HCT116 (cell line): ENCODE measurements around the gene ALDH7A1. TPM values are rescaled to one million over a fixed set of nuclear protein-coding genes. Genes with fewer than 3 reads are reported as not detected.

ENCODE experiments used
- ATAC-seq: fragments of 200-7000 bp; cut with Tn5 transposase; 2 replicates; pipeline ENCODE4 v1.9.1; 2020; ENCODE audit warnings: mild to moderate bottlenecking, moderate library complexity
- BruUV-seq: library from RNA; stranded (reverse); fragments of 400-500 nt; replicated peaks from 2 replicates; lab custom pipeline; 2021; lab: Mats Ljungman, UMichigan
- CTCF ChIA-PET: fragments of 300-600 bp; sonication (Branson Sonifier 250); formaldehyde crosslinking; loops from one replicate; lab custom pipeline; 2021; ENCODE audit warnings: antibody characterized with exemption; lab: Charles Lee
- POLR2A ChIA-PET: fragments of 300-600, 350-600 bp; sonication (Branson Sonifier 250); formaldehyde crosslinking; loops from one replicate; lab custom pipeline; 2021; ENCODE audit warnings: antibody characterized with exemption; lab: Charles Lee
- RAD21 ChIA-PET, 2 experiments: fragments of 300-600 bp; sonication (Branson Sonifier 250); formaldehyde crosslinking; loops; one replicate each; lab custom pipeline; 2023; ENCODE audit warnings: low total read pairs in 2 of 2; ENCODE audit not compliant: uncharacterized antibody in 2 of 2, unreplicated experiment in 2 of 2, low non-redundant PET in 1 of 2; lab: Charles Lee
- DNase-seq: peaks from one replicate; pipeline ENCODE4 v3.0.0-alpha.2; 2010; ENCODE audit warnings: low read depth, low spot score
- H2AFZ ChIP-seq: fragments of 200-600 bp; shearing (Covaris generic), sonication (generic); 2 replicates; pipeline ENCODE4 v1.6.1; 2017; ENCODE audit warnings: low read depth, mixed run types, mixed read lengths, antibody characterized with exemption, low read length; ENCODE audit not compliant: poor library complexity, severe bottlenecking
- H3K27ac ChIP-seq: 2 replicates; pipeline ENCODE4 v1.5.1; 2012; ENCODE audit warnings: low read depth, low read length
- H3K27me3 ChIP-seq: fragments of 200-600 bp; sonication (generic); 2 replicates; pipeline ENCODE4 v1.6.1; 2016; ENCODE audit warnings: mixed run types, low read length, mixed read lengths; ENCODE audit not compliant: insufficient read depth
- H3K36me3 ChIP-seq, 2 experiments: fragments of 200-500 bp in 1 of 2; fragments of 200-600 bp in 1 of 2; sonication (Bioruptor generic) in 1 of 2; sonication (generic) in 1 of 2; 2 replicates each; pipeline versions ENCODE4 v1.5.1 to v1.6.1; 2014 to 2016; ENCODE audit warnings: low read length in 2 of 2, inconsistent platforms in 1 of 2, mixed read lengths in 1 of 2, mixed run types in 1 of 2; ENCODE audit not compliant: insufficient read depth in 2 of 2, control insufficient read depth in 1 of 2
- H3K4me1 ChIP-seq, 2 experiments: fragments of 200-600 bp in 1 of 2; sonication (generic) in 1 of 2; 2 replicates each; pipeline versions ENCODE4 v1.5.1 to v1.6.1; 2012 to 2017; ENCODE audit warnings: low read length in 2 of 2, inconsistent platforms in 1 of 2, mild to moderate bottlenecking in 1 of 2, mixed read lengths in 1 of 2, mixed run types in 1 of 2, moderate library complexity in 1 of 2; ENCODE audit not compliant: insufficient read depth in 2 of 2, control insufficient read depth in 1 of 2
- H3K4me2 ChIP-seq: fragments of 200-600 bp; sonication (generic); 2 replicates; pipeline ENCODE4 v1.6.1; 2017; ENCODE audit warnings: mixed run types, low read length, mixed read lengths
- H3K4me3 ChIP-seq, 2 experiments: fragments of 200-600 bp in 1 of 2; sonication (generic) in 1 of 2; replicated peaks in 1 of 2; 2 replicates each; pipeline ENCODE4 v1.5.1; 2011 to 2016; ENCODE audit warnings: low read length in 2 of 2, control low read depth in 1 of 2, low read depth in 1 of 2, mild to moderate bottlenecking in 1 of 2, mixed read lengths in 1 of 2, mixed run types in 1 of 2
- H3K79me2 ChIP-seq: fragments of 200-600 bp; sonication (generic); 2 replicates; pipeline ENCODE4 v1.6.1; 2017; ENCODE audit warnings: mild to moderate bottlenecking, mixed run types, low read length, moderate library complexity, mixed read lengths; ENCODE audit not compliant: insufficient read depth
- H3K9ac ChIP-seq: fragments of 200-600 bp; sonication (generic); 2 replicates; pipeline ENCODE4 v1.6.1; 2016; ENCODE audit warnings: low read length, mixed read lengths
- H3K9me2 ChIP-seq: fragments of 200-600 bp; sonication (generic), shearing (Covaris generic); 2 replicates; pipeline ENCODE4 v1.6.1; 2017; ENCODE audit warnings: mixed run types, mild to moderate bottlenecking, moderate library complexity; ENCODE audit not compliant: insufficient read depth
- H3K9me3 ChIP-seq, 2 experiments: fragments of 200-500 bp in 1 of 2; fragments of 200-600 bp in 1 of 2; sonication (Bioruptor generic) in 1 of 2; sonication (generic) in 1 of 2; 2 replicates each; pipeline ENCODE4 v1.6.1; 2014 to 2017; ENCODE audit warnings: low read length in 2 of 2, mixed read lengths in 2 of 2, inconsistent platforms in 1 of 2, low read depth in 1 of 2, mild to moderate bottlenecking in 1 of 2, mixed run types in 1 of 2, moderate library complexity in 1 of 2; ENCODE audit not compliant: control insufficient read depth in 1 of 2, insufficient read depth in 1 of 2
- H4K20me1 ChIP-seq: fragments of 200-600 bp; sonication (generic), shearing (Covaris generic); 2 replicates; pipeline ENCODE4 v1.6.1; 2017; ENCODE audit warnings: mixed run types, mild to moderate bottlenecking, moderate library complexity; ENCODE audit not compliant: insufficient read depth
- CEBPB ChIP-seq: IDR thresholded peaks from 2 replicates; pipeline ENCODE4 v1.6.1; 2012; ENCODE audit warnings: low read depth
- POLR2AphosphoS5 ChIP-seq: IDR thresholded peaks from 2 replicates; pipeline ENCODE4 v1.6.1; 2011; ENCODE audit warnings: mild to moderate bottlenecking, low read depth, low read length, moderate library complexity
- RAD21 ChIP-seq: IDR thresholded peaks from 2 replicates; pipeline ENCODE4 v1.6.1; 2012; ENCODE audit warnings: low read depth, mild to moderate bottlenecking
- TCF7L2 ChIP-seq: IDR thresholded peaks from 2 replicates; pipeline ENCODE4 v1.7.0; 2011; ENCODE audit warnings: borderline replicate concordance, inconsistent platforms; ENCODE audit not compliant: insufficient read depth, insufficient read length; ENCODE audit errors: extremely low read depth
- intact Hi-C: fragments of 100-400 bp; cut with micrococcal nuclease; formaldehyde crosslinking; loops from 2 replicates; pipeline ENCODE4 v1.10.0; 2022
- total RNA-seq: library from RNA; stranded (reverse); gene quantifications from one replicate; pipeline ENCODE4 v1.2.1, GENCODE V29; 2021; ENCODE audit not compliant: unreplicated experiment
- TF ChIP-seq, protein P1 (sequence below): IDR thresholded peaks from 2 replicates; pipeline ENCODE4 v1.6.1; 2012
- TF ChIP-seq, protein P2 (sequence below): IDR thresholded peaks from 2 replicates; pipeline ENCODE4 v1.6.1; 2011; ENCODE audit warnings: mild to moderate bottlenecking, low read length, moderate library complexity; ENCODE audit not compliant: insufficient replicate concordance; ENCODE audit errors: extremely low read depth

The ALDH7A1 gene
- total RNA-seq, 1 experiment from 2014 or later: 93.2 TPM

GRCh38 chr5:126615286-126615685 is 20.3 kb upstream of the ALDH7A1 start:
- ATAC-seq (no peak), DNase-seq (no peak)
- Histone ChIP-seq H3K4me1 (no peaks in the 10 kb centered on the region), H3K9me3 (no peaks in the 10 kb centered on the region), H3K27ac (no peak overlapping the region), H3K4me3 (no peak overlapping the region), H3K27me3 (no peaks in the 10 kb centered on the region), H4K20me1 (no peaks in the 10 kb centered on the region), H3K79me2 (peaks cover 82% of the 10 kb centered on the region), H3K9ac (no peak overlapping the region), H2AFZ (no peak overlapping the region), H3K36me3 (peaks cover 8 to 18% of the 10 kb centered on the region in 2 experiments), H3K4me2 (no peak overlapping the region), H3K9me2 (no peaks in the 10 kb centered on the region)
- ChIA-PET RAD21 (no interaction called here), CTCF (no interaction called here), POLR2A (interaction anchor here (0.6 kb wide), 1 partner anchor 85 kb away, joined by 3 read pairs; no protein-coding TSS in a partner anchor)
- intact Hi-C loops: no loop called here
- BruUV-seq: no TSS peak
- TF ChIP-seq, protein P1, sequence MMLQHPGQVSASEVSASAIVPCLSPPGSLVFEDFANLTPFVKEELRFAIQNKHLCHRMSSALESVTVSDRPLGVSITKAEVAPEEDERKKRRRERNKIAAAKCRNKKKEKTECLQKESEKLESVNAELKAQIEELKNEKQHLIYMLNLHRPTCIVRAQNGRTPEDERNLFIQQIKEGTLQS: no peak
- TF ChIP-seq TCF7L2: no peak
- TF ChIP-seq POLR2AphosphoS5: no peak
- TF ChIP-seq, protein P2, sequence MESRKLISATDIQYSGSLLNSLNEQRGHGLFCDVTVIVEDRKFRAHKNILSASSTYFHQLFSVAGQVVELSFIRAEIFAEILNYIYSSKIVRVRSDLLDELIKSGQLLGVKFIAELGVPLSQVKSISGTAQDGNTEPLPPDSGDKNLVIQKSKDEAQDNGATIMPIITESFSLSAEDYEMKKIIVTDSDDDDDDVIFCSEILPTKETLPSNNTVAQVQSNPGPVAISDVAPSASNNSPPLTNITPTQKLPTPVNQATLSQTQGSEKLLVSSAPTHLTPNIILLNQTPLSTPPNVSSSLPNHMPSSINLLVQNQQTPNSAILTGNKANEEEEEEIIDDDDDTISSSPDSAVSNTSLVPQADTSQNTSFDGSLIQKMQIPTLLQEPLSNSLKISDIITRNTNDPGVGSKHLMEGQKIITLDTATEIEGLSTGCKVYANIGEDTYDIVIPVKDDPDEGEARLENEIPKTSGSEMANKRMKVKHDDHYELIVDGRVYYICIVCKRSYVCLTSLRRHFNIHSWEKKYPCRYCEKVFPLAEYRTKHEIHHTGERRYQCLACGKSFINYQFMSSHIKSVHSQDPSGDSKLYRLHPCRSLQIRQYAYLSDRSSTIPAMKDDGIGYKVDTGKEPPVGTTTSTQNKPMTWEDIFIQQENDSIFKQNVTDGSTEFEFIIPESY: no peak
- no peak for TF ChIP-seq CEBPB
- no peak for TF ChIP-seq RAD21
